Measurements from ENCODE around the gene STXBP1. TPM values are rescaled to one million over a fixed set of nuclear protein-coding genes. Genes with fewer than 3 reads are reported as not detected.

STXBP1 gene
- total and polyA plus RNA-seq, 4 donors = 19.2 to 65.8 (median 46.7) TPM

GRCh38 chr9:127703289-127703946 lies 91.3 kb downstream of the STXBP1 start:
- no peaks in the 10 kb centered on the region for H3K9me3 ChIP-seq (ENCODE audit: control insufficient read depth in 4 of 4, insufficient read depth in 3 of 4, low read length in 3 of 4)
- 78 to 80% methylated on average over 9 of the region's 9 CpGs for WGBS, 2 donors
- H3K27me3 ChIP-seq (ENCODE audit: control insufficient read depth in 3 of 3, insufficient read depth in 3 of 3, low read length in 2 of 3) = no peaks in the 10 kb centered on the region
- DNase-seq (no peak), ATAC-seq (ENCODE audit: insufficient read depth, low FRiP score) (no peak)
- no peak overlapping the region for H3K27ac ChIP-seq (ENCODE audit: low read depth in 1 of 2, low read length in 1 of 2)
- no peak overlapping the region for H3K9ac ChIP-seq (ENCODE audit: insufficient read depth in 1 of 2, low read length in 2 of 2)
- no peaks in the 10 kb centered on the region for H3K36me3 ChIP-seq (ENCODE audit: control insufficient read depth in 4 of 4, insufficient read depth in 4 of 4, low read length in 4 of 4)
- TF ChIP-seq CTCF (IDR thresholded peaks at IDR 0.05; ENCODE audit: control extremely low read depth, extremely low read depth) = no peak
- no peak overlapping the region for H3K4me3 ChIP-seq
- H3K4me1 ChIP-seq (ENCODE audit: control insufficient read depth in 5 of 5, insufficient read depth in 5 of 5, low read length in 5 of 5) = peaks cover 0 to 9% (median 0%) of the 10 kb centered on the region in 5 donors

- no peak for TF ChIP-seq CTCF (IDR thresholded peaks at IDR 0.05; ENCODE audit: control extremely low read depth, extremely low read depth)
- Histone ChIP-seq H3K27me3 (ENCODE audit: control insufficient read depth in 3 of 3, insufficient read depth in 3 of 3, low read length in 2 of 3) (no peaks in the 10 kb centered on the region), H3K27ac (ENCODE audit: low read depth in 1 of 2, low read length in 1 of 2) (no peak overlapping the region), H3K9ac (ENCODE audit: insufficient read depth in 1 of 2, low read length in 2 of 2) (no peak overlapping the region), H3K4me3 (no peak overlapping the region), H3K4me1 (ENCODE audit: control insufficient read depth in 5 of 5, insufficient read depth in 5 of 5, low read length in 5 of 5) (peaks cover 0 to 5% (median 0%) of the 10 kb centered on the region in 5 donors), H3K9me3 (ENCODE audit: control insufficient read depth in 4 of 4, insufficient read depth in 3 of 4, low read length in 3 of 4) (no peaks in the 10 kb centered on the region), H3K36me3 (ENCODE audit: control insufficient read depth in 4 of 4, insufficient read depth in 4 of 4, low read length in 4 of 4) (no peaks in the 10 kb centered on the region)
- DNase-seq (peak in 1 of 3 donors; percentile 17), ATAC-seq (ENCODE audit: insufficient read depth, low FRiP score) (no peak)
- 88 to 91% methylated on average over 12 of the region's 12 CpGs for WGBS, 2 donors
Observed at GRCh38 chr9:127705577-127706379, 93.7 kb downstream of the STXBP1 start.

- Histone ChIP-seq H3K4me1 (ENCODE audit: control insufficient read depth in 5 of 5, insufficient read depth in 5 of 5, low read length in 5 of 5) (peaks cover 0 to 5% (median 0%) of the 10 kb centered on the region in 5 donors), H3K9ac (ENCODE audit: insufficient read depth in 1 of 2, low read length in 2 of 2) (no peak within 1 kb of the TSS), H3K4me3 (no peak within 1 kb of the TSS), H3K36me3 (ENCODE audit: control insufficient read depth in 4 of 4, insufficient read depth in 4 of 4, low read length in 4 of 4) (no peaks in the 10 kb centered on the region), H3K27me3 (ENCODE audit: control insufficient read depth in 3 of 3, insufficient read depth in 3 of 3, low read length in 2 of 3) (no peaks in the 10 kb centered on the region), H3K9me3 (ENCODE audit: control insufficient read depth in 4 of 4, insufficient read depth in 3 of 4, low read length in 3 of 4) (no peaks in the 10 kb centered on the region), H3K27ac (ENCODE audit: low read depth in 1 of 2, low read length in 1 of 2) (no peak within 1 kb of the TSS)
- WGBS, 2 donors = 66 to 67% methylated on average over 11 of the region's 11 CpGs
- ATAC-seq (ENCODE audit: insufficient read depth, low FRiP score) (peak; percentile 59), DNase-seq (peak in 2 of 3 donors; percentile 8 to 26)
- TF ChIP-seq CTCF (IDR thresholded peaks at IDR 0.05; ENCODE audit: control extremely low read depth, extremely low read depth) = no peak
Observed at GRCh38 chr9:127706836-127707241, 94.8 kb downstream of the STXBP1 start, which contains the start of gene CFAP157. Gene CFAP157 (plus strand): TSS chr9:127706988. CDS start chr9:127707032, 44 bp downstream.
